Heart right ventricle (tissue), 16 donors: ENCODE measurements around the gene C12orf43. TPM values are rescaled to one million over a fixed set of nuclear protein-coding genes. Genes with fewer than 3 reads are reported as not detected.

Source experiments
- ATAC-seq, 8 donors: fragments of 200-7000 bp; cut with Tn5 transposase; one replicate each; pipeline ENCODE4 v1.9.1; 2020; ENCODE audit warnings: mild to moderate bottlenecking in 8 of 8, moderate library complexity in 8 of 8, moderate number of reproducible peaks in 1 of 8
- DNase-seq, 2 donors: peaks; one replicate each; pipeline ENCODE4 v3.0.0-alpha.2; 2020
- H3K27ac ChIP-seq, 10 donors: fragments of 200-600 bp; sonication (generic) in 2 of 10; one replicate each; pipeline versions ENCODE4 v1.5.0 to v1.8.0; 2020 to 2022; ENCODE audit warnings: mild to moderate bottlenecking in 3 of 10
- H3K27me3 ChIP-seq, 7 donors: fragments of 200-600 bp; one replicate each; pipeline ENCODE4 v1.8.0; 2021 to 2022; ENCODE audit warnings: mild to moderate bottlenecking in 2 of 7
- H3K36me3 ChIP-seq, 9 donors: fragments of 200-600 bp; sonication (generic) in 1 of 9; one replicate each; pipeline versions ENCODE4 v1.5.0 to v1.8.0; 2020 to 2022; ENCODE audit warnings: mild to moderate bottlenecking in 2 of 9
- H3K4me1 ChIP-seq, 9 donors: fragments of 200-600 bp; sonication (generic) in 1 of 9; one replicate each; pipeline versions ENCODE4 v1.5.0 to v1.8.0; 2020 to 2022; ENCODE audit warnings: mild to moderate bottlenecking in 4 of 9
- H3K4me3 ChIP-seq, 10 donors: fragments of 200-600 bp; sonication (generic) in 2 of 10; one replicate each; pipeline versions ENCODE4 v1.5.0 to v1.8.0; 2020 to 2022; ENCODE audit warnings: mild to moderate bottlenecking in 7 of 10, moderate library complexity in 2 of 10
- H3K9me3 ChIP-seq, 11 donors: fragments of 200-600 bp in 10 of 11; sonication (generic) in 2 of 11; one replicate each; pipeline versions ENCODE4 v1.5.0 to v1.8.0; 2013 to 2022; ENCODE audit warnings: mild to moderate bottlenecking in 2 of 11, control low read depth in 1 of 11, moderate library complexity in 1 of 11
- WGBS, 2 donors: extraction: QIAGEN DNeasy Blood & Tissue Kit; methylation state at CpG; one replicate each; pipeline ENCODE4 v1.1.7; 2013; ENCODE audit warnings: inconsistent platforms in 1 of 2; 5-methylcytosine and 5-hydroxymethylcytosine counted together
- intact Hi-C, 10 donors: fragments of 100-400 bp; cut with DNase I; formaldehyde crosslinking; loops; one replicate each; pipeline versions ENCODE4 v1.11.1 to v1.14.2; 2022
- polyA plus RNA-seq, 2 donors: library from polyadenylated mRNA; stranded (reverse); fragments of 200-250 nt; gene quantifications; one replicate each; pipeline ENCODE4 v1.2.3, GENCODE V29; 2013
- total RNA-seq, 10 donors: library from RNA; stranded (reverse); fragmentation: NEBNext Ultra II Directional in 3 of 10; extraction: Animal tissue kit (Norgen Biotek cat#: 25700) in 3 of 10; gene quantifications; one replicate each; pipeline versions ENCODE4 v1.2.1 to v1.2.4, GENCODE V29; 2021 to 2023
- TF ChIP-seq, protein P1 (sequence below), 9 donors: fragments of 200-600 bp; sonication (generic) in 2 of 9; IDR thresholded peaks; one replicate each; pipeline versions ENCODE4 v1.5.0 to v1.8.0; 2021 to 2022; ENCODE audit warnings: antibody characterized with exemption in 9 of 9, mild to moderate bottlenecking in 5 of 9, moderate library complexity in 1 of 9
- donor health status: Arrhythmogenic right ventricular cardiomyopathy.
- donor health status: ischemic (EF 13 %, LVEDD 7.1; RV severe dilation, severe dysfunction).
- donor health status: healthy with polysubstance abuse.
- donor health status: DM: no; HTN: yes; CAD: no.
- donor health status: DM: no; HTN: no; CAD: no.
- donor health status: ischemic (EF 25% LVEDD 6.9; RV normal size, moderate dysfunction).
- donor health status: ischemic (EF 25% LVEDD 5.7; RV mildly dilated, moderate dysfunction).
- donor health status: healthy.
- donor health status: DM: yes; HTN: yes; CAD: no.
- donor health status: Ischemic cardiomyopathy.
- donor health status: ischemic (EF 35%, LVEDD 5.7; RV mildly dilated, moderate dysfunction).
- donor health status: nonischemic (EF 11% LVEDD 7.7; RV severe dilation, severe dysfunction).
- donor health status: DM: yes; HTN: yes; CAD: no.
- donor health status: PGD.
- donor health status: ischemic (EF 29% LVEDD 5.4; RV normal size, mild dysfunction).
- donor health status: nonischemic (EF 23%, LVEDD 6.1; RV moderate dilation, normal function).

The C12orf43 gene
- total and polyA plus RNA-seq, 12 donors: 5.7 to 11.4 (median 8.5) TPM

DNA sequence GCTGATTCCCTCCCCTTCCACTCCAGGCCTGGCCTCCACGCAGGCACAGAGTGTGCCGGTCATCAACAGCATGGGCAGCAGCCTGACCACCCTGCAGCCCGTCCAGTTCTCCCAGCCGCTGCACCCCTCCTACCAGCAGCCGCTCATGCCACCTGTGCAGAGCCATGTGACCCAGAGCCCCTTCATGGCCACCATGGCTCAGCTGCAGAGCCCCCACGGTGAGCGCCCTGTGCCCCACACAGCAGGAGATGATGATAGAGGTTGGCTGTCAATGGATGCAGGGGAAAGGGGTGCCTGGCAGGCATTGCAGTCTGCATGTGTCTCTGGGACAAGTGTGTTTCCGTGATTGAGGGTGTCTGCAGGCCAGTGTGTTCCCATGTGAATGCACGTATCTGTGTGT, 18.8 kb downstream of the C12orf43 start:
- Histone ChIP-seq H3K36me3 (peaks cover 0 to 12% (median 0%) of the 10 kb centered on the region in 9 donors), H3K4me3 (no peak overlapping the region), H3K4me1 (peaks cover 0 to 3% (median 0%) of the 10 kb centered on the region in 9 donors), H3K27me3 (peaks cover 0 to 16% (median 0%) of the 10 kb centered on the region in 7 donors), H3K9me3 (no peaks in the 10 kb centered on the region), H3K27ac (no peak overlapping the region)
- no peak for DNase-seq
- ATAC-seq: no peak
- TF ChIP-seq, protein P1, sequence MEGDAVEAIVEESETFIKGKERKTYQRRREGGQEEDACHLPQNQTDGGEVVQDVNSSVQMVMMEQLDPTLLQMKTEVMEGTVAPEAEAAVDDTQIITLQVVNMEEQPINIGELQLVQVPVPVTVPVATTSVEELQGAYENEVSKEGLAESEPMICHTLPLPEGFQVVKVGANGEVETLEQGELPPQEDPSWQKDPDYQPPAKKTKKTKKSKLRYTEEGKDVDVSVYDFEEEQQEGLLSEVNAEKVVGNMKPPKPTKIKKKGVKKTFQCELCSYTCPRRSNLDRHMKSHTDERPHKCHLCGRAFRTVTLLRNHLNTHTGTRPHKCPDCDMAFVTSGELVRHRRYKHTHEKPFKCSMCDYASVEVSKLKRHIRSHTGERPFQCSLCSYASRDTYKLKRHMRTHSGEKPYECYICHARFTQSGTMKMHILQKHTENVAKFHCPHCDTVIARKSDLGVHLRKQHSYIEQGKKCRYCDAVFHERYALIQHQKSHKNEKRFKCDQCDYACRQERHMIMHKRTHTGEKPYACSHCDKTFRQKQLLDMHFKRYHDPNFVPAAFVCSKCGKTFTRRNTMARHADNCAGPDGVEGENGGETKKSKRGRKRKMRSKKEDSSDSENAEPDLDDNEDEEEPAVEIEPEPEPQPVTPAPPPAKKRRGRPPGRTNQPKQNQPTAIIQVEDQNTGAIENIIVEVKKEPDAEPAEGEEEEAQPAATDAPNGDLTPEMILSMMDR (IDR thresholded peaks at IDR 0.05): no peak
- 79 to 81% methylated on average over 9 of the region's 9 CpGs for WGBS, 2 donors
- intact Hi-C loops: loop anchor here in 1 of 10 donors (10.0 kb wide), 1 partner anchor 107 kb away; no protein-coding TSS in a partner anchor

DNA sequence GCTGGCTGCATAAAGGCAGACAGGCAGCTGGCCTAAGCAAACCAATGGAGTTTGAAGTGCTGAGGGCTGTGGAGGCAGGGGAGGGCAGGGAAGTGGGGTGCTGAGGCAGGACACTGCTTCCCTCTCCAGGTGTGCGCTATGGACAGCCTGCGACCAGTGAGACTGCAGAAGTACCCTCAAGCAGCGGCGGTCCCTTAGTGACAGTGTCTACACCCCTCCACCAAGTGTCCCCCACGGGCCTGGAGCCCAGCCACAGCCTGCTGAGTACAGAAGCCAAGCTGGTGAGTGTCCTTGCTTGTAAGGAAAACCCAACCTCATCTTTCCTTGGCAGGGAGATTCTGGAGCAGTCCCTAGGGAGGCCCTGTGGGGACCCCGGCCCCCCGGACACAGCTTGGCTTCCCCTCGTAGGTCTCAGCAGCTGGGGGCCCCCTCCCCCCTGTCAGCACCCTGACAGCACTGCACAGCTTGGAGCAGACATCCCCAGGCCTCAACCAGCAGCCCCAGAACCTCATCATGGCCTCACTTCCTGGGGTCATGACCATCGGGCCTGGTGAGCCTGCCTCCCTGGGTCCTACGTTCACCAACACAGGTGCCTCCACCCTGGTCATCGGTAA, 20.0 kb downstream of the C12orf43 start:
- WGBS, 2 donors: 83 to 84% methylated on average over 11 of the region's 11 CpGs
- Histone ChIP-seq H3K36me3 (peaks cover 0 to under 1% (median 0%) of the 10 kb centered on the region in 9 donors), H3K27me3 (peaks cover 0 to 16% (median 0%) of the 10 kb centered on the region in 7 donors), H3K9me3 (no peaks in the 10 kb centered on the region), H3K4me3 (no peak overlapping the region), H3K4me1 (peaks cover 0 to 3% (median 0%) of the 10 kb centered on the region in 9 donors), H3K27ac (no peak overlapping the region)
- TF ChIP-seq, protein P1 (IDR thresholded peaks at IDR 0.05): no peak
- DNase-seq (no peak), ATAC-seq (no peak)
- intact Hi-C loops: loop anchor here in 1 of 10 donors (10.0 kb wide), 1 partner anchor 109 kb away; no protein-coding TSS in a partner anchor

- H3K4me3 ChIP-seq: no peak overlapping the region
- 97% methylated on average over 2 of the region's 2 CpGs for WGBS, 2 donors
- no peak for DNase-seq
- peaks cover 0 to 3% (median 0%) of the 10 kb centered on the region in 9 donors for H3K4me1 ChIP-seq
- H3K36me3 ChIP-seq: no peaks in the 10 kb centered on the region
- no peak overlapping the region for H3K27ac ChIP-seq
- H3K27me3 ChIP-seq: peaks cover 0 to 16% (median 0%) of the 10 kb centered on the region in 7 donors
- TF ChIP-seq, protein P1 (IDR thresholded peaks at IDR 0.05): no peak
- intact Hi-C loops: loop anchor here in 2 of 10 donors (1.0 to 10.0 kb wide), 2 partner anchors 29 to 110 kb away; no protein-coding TSS in a partner anchor
- H3K9me3 ChIP-seq: no peaks in the 10 kb centered on the region
- no peak for ATAC-seq
These were observed 21.5 kb downstream of the C12orf43 start for GRCh38 chr12:120994589-120995337.

- Histone ChIP-seq H3K36me3 (no peaks in the 10 kb centered on the region), H3K27me3 (peaks cover 0 to 16% (median 0%) of the 10 kb centered on the region in 7 donors), H3K27ac (no peak overlapping the region), H3K4me1 (no peaks in the 10 kb centered on the region), H3K9me3 (no peaks in the 10 kb centered on the region), H3K4me3 (no peak overlapping the region)
- TF ChIP-seq, protein P1 (IDR thresholded peaks at IDR 0.05): no peak
- WGBS, 2 donors: 88 to 89% methylated on average over 15 of the region's 15 CpGs
- no peak for DNase-seq
- no peak for ATAC-seq
- intact Hi-C loops: loop anchor here in 2 of 10 donors (1.0 to 10.0 kb wide), 2 partner anchors 29 to 111 kb away; no protein-coding TSS in a partner anchor
These were observed 22.2 kb downstream of the C12orf43 start for GRCh38 chr12:120994059-120994458.
